Activated gamma-delta T cell treated with anti-CD3 and anti-CD28 coated beads, Interleukin-2, amount 50 U/mL, for 16 hours (primary cell): ENCODE measurements around the gene ZNF786.
"Not testable (repeated sequence)": the region's sequence is repeated elsewhere in the genome, so short reads cannot be mapped to it uniquely, and the experiment has no call there.

ENCODE experiments used
- DNase-seq: peaks from one replicate; pipeline ENCODE4 v3.0.0-alpha.2; 2020; ENCODE audit warnings: low read depth

ZNF786 gene

GRCh38 chr7:149081914-149082313 is 8.6 kb downstream of the ZNF786 start:
- no peak for DNase-seq

- DNase-seq: no peak
Observed at GRCh38 chr7:149077594-149077993, 12.9 kb downstream of the ZNF786 start.

- no peak for DNase-seq
Observed at GRCh38 chr7:149075286-149075685, 15.2 kb downstream of the ZNF786 start.

- no peak for DNase-seq
Observed at GRCh38 chr7:149074116-149074885, 16.2 kb downstream of the ZNF786 start.

GRCh38 chr7:149072438-149072775 is 18.1 kb downstream of the ZNF786 start:
- DNase-seq: no peak

- peak; percentile 21 for DNase-seq
Observed at GRCh38 chr7:149071641-149072437, 18.7 kb downstream of the ZNF786 start.

GRCh38 chr7:149071182-149071635 is 19.3 kb downstream of the ZNF786 start:
- DNase-seq: no peak

- no peak for DNase-seq
Observed at GRCh38 chr7:149070372-149071125, 20.0 kb downstream of the ZNF786 start.

- DNase-seq: no peak
Observed at GRCh38 chr7:149067869-149068268, 22.6 kb downstream of the ZNF786 start.

GRCh38 chr7:149063476-149063875 is 27.0 kb downstream of the ZNF786 start:
- no peak for DNase-seq

- not testable (repeated sequence) for DNase-seq
Observed at GRCh38 chr7:149062217-149062899, 28.2 kb downstream of the ZNF786 start.

- no peak for DNase-seq
Observed at GRCh38 chr7:149060156-149060555, 30.4 kb downstream of the ZNF786 start.

GRCh38 chr7:149053885-149054284 is 36.6 kb downstream of the ZNF786 start:
- no peak for DNase-seq

GRCh38 chr7:149053384-149053783 is 37.1 kb downstream of the ZNF786 start:
- no peak for DNase-seq

- no peak for DNase-seq
Observed at GRCh38 chr7:149050941-149051340, 39.6 kb downstream of the ZNF786 start.

- DNase-seq: no peak
Observed at GRCh38 chr7:149048805-149049204, 41.7 kb downstream of the ZNF786 start.

GRCh38 chr7:149046416-149046815 is 44.1 kb downstream of the ZNF786 start:
- no peak for DNase-seq

- no peak for DNase-seq
Observed at GRCh38 chr7:149043936-149044335, 46.6 kb downstream of the ZNF786 start.

- DNase-seq: no peak
Observed at GRCh38 chr7:149041350-149041749, 49.2 kb downstream of the ZNF786 start.

GRCh38 chr7:149038641-149039040 is 51.9 kb downstream of the ZNF786 start:
- DNase-seq: not testable (repeated sequence)

- DNase-seq: no peak
Observed at GRCh38 chr7:149036676-149037075, 53.8 kb downstream of the ZNF786 start.

GRCh38 chr7:149031353-149031910 is 59.1 kb downstream of the ZNF786 start:
- no peak for DNase-seq
